22Rv1 (cell line): ENCODE results near the gene SH3TC1.

Experiments
- ZFX ChIP-seq: fragments of 450-650 bp; IDR thresholded peaks from 2 replicates; pipeline ENCODE4 v1.6.1; 2017; ENCODE audit warnings: antibody characterized with exemption, borderline replicate concordance
- TF ChIP-seq, protein P1 (sequence below): fragments of 450-650 bp; IDR thresholded peaks from 2 replicates; pipeline ENCODE4 v1.5.1; 2017; ENCODE audit warnings: mild to moderate bottlenecking

DNA sequence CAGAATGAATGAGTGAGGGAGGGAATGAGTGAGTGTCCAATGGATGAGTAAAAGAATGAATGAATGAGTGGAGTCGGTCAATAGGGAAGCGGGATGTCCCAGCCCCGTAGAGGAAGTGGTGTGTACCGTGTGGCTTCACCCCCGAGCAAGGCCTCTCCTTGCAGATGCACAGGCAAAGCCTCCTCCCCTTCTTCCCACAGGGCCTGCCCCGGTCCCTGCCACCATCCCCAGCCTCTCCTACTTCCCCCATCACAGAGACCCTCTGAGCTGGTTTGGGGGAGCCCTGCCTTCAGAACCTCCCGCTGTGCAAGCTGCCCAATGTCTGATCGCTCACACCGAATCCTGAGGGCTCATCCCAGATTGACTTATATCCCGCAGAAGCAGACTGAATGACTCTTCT, 84.1 kb downstream of the SH3TC1 start:
- TF ChIP-seq, protein P1, sequence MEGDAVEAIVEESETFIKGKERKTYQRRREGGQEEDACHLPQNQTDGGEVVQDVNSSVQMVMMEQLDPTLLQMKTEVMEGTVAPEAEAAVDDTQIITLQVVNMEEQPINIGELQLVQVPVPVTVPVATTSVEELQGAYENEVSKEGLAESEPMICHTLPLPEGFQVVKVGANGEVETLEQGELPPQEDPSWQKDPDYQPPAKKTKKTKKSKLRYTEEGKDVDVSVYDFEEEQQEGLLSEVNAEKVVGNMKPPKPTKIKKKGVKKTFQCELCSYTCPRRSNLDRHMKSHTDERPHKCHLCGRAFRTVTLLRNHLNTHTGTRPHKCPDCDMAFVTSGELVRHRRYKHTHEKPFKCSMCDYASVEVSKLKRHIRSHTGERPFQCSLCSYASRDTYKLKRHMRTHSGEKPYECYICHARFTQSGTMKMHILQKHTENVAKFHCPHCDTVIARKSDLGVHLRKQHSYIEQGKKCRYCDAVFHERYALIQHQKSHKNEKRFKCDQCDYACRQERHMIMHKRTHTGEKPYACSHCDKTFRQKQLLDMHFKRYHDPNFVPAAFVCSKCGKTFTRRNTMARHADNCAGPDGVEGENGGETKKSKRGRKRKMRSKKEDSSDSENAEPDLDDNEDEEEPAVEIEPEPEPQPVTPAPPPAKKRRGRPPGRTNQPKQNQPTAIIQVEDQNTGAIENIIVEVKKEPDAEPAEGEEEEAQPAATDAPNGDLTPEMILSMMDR, result no peak
- TF ChIP-seq ZFX, result no peak
